Activated CD8-positive, alpha-beta memory T cell treated with anti-CD3 and anti-CD28 coated beads for 24 hours (primary cell): Measurements from ENCODE around the gene SPATA2L.
"Not testable (repeated sequence)": the region's sequence is repeated elsewhere in the genome, so short reads cannot be mapped to it uniquely, and the experiment has no call there.

Source experiments
- DNase-seq: peaks from one replicate; pipeline ENCODE4 v3.0.0-alpha.2; 2020

The SPATA2L gene

DNA sequence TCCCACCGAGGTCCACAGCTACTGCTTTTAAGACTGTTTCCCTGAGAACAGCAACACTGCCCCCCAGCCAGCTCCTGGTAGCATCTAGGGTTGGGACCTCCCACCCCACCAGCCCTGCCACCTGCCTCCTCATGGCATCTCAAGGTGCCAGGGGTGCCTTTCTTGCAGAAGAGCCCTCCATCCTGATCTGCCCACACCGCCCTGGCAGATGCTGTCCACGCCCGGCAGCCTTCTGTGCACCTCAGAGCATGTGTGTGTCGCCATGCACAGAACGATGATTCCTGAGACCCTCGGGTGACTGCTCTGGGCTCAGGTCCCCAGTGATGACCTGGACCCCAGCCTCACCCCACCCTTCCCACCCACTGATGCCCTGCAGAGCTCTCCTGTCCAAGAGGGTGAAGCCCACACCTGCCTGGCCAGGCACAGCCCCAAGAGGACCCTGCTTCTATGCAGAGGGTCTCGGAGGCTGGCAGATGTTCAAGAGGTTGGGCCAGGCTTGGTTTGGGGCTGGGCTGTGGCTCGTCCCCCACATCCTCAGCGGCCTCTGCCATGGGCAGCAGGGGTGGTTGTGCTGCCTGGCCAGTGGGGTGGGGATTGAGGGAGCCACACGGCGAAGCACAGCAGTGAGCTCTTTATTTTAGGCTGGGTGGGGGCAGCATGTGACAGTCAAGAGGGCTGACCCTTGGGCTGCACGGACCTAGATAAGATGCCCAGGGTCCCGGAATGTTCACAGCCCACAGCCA lies 5.2 kb upstream of the SPATA2L start:
- no peak for DNase-seq

DNA sequence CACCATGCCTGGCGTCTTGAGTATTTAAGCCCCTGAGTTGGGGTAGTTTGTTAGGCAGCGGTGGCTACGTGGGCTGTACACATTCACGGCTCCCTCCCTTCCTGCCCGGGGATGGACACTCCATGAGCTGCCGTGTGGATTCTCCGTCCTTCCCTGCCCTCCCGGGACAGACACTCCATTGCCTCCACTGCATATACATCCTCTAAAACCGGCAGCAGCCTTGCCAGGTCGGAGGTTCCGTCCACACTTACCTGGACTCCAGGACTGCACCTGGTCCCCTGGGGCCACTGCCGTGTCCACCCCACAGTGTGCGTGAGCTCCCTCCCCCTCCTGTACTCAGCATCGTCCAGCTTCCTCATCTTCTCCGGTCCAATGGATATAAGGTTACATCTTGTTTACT lies 3.5 kb upstream of the SPATA2L start:
- no peak for DNase-seq

- DNase-seq = no peak
Measured at GRCh38 chr16:89704281-89704680, 2.8 kb upstream of the SPATA2L start.

DNA sequence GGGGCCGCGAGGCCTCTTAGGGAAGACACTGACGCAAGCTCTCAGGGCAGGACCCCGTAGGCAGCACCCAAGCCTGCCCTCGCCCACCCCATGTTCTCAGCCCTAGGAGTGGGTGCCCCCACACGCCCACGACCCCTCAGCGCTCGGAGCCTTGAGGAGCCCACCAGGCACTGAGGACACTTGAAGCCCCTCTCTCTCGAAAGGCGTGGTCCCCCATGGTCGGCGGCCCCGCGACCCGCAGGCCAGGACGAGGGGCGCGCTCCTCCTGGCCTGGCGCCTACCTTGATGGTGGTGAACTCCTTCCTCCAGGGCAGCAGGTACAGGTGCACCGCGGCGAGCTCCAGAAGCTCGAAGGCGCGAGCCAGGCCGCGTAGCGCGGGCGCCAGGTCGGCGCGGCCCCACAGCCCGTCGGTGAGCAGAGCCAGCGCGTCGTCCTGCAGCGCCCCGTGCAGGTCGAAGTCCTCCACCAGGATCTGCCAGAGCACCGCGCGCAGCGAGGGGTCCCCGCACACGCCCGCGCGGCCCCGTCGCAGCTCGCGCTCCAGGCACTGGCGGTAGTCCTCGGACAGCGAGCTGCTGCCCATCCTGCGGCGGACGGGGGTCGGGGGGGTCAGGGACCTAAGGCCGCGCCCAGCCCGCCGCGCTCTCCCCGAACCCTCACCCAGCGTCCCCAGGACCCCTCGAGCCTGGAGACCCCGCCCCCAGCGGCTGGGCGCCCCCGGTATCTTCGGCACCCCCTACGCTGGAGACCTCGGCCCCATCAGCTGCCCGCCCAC lies 668 bp downstream of the SPATA2L start:
- peak; percentile 76 for DNase-seq

GRCh38 chr16:89700100-89700648 lies 1.3 kb downstream of the SPATA2L start:
- DNase-seq = peak; percentile 98

DNA sequence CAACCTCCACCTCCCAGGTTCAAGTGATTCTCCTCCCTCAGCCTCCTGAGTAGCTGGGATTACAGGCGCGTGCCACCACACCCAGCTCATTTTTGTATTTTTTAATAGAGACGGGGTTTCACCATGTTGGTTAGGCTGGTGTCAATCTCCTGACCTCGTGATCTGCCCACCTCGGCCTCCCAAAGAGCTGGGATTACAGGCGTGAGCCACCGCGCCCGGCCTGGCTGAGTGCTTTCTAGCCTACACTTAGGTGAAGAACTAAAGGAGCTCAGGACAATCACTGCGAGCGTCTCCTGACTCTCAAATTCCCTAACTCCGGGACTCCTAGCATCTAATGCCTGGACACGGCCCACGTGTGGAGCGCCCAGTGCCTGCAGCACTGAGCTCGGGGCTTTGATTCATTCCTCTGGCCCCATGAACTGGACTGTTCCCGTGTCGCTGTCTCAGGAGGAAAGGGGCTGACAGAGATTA lies 1.8 kb downstream of the SPATA2L start:
- DNase-seq = not testable (repeated sequence)

DNA sequence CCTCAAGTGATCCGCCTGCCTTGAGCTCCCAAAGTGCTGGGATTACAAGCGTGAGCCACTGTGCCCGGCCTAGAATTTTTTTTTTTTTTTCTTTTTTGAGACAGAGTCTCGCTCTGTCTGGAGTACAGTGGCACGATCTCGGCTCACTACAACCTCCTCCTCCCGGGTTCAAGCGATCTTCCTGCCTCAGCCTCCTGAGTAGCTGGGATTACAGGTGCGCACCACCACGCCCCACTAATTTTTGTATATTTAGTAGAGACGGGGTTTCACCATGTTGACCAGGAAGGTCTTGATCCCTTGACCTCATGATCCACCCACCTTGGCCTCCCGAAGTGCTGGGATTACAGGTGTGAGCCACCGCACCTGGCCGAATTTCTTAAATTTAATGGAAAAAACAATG lies 2.8 kb downstream of the SPATA2L start:
- DNase-seq = not testable (repeated sequence)

GRCh38 chr16:89697616-89698331 lies 3.7 kb downstream of the SPATA2L start:
- no peak for DNase-seq

GRCh38 chr16:89697161-89697615 lies 4.3 kb downstream of the SPATA2L start:
- no peak for DNase-seq

DNA sequence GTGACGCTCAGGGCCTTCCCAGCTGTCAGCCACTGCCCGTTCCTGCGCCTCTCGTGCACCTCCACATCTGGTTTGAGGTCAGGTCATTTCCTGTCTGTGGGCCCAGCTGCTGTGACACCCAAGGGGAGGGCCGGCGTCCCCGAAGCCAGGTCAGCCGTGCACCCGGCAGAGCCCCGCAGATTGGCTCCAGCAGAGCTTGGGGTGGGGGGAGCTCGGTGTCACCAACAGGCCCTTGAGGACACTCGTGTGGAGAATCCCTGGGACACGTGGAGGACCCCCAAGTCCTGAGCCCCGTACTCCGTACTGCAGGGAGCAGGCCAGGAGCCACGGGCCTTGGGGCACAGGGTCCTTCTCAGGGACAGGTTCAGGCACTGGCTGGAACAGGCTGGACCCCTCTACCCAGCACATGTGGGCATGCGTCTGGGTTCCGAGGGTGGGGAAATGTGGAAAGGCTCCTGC lies 4.8 kb downstream of the SPATA2L start:
- DNase-seq = no peak

DNA sequence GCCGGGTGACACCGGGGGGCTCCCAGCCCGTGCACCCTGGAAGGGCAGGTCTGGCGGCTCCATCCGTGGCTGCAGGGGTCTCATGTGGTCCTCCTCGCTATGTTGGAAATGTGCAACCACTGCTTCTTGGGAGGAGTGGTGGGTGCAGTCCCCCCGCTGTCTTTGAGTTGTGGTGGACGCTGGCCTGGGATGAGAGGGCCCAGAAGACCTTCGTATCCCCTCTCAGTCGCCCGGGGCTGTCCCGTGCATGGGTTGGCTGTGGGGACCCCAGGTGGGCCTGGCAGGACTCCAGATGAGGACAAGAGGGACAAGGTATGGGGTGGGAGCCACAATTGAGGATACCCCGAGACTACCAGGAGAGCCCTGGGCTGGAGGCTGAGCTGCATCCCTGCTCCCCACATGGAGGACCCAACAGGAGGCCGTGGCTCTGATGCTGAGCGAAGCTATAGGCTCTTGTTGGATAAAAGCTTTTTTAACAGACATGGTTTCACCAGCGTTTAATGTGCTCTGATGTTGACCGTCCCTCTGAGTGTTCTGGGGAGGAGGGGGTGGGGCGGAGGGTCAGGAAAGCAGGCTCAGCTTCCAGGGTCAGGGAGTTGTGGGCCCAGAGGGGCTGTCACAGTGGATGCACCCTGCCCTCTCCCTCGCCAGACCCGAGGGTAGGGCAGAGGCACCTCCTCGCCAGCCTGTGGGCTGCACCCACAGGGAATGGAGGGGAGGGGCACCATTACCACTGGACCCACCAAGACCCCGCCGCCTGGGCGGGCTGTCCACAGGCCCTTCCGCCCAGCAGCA lies 5.4 kb downstream of the SPATA2L start:
- no peak for DNase-seq

GRCh38 chr16:89695086-89695874 lies 6.2 kb downstream of the SPATA2L start:
- no peak for DNase-seq

DNA sequence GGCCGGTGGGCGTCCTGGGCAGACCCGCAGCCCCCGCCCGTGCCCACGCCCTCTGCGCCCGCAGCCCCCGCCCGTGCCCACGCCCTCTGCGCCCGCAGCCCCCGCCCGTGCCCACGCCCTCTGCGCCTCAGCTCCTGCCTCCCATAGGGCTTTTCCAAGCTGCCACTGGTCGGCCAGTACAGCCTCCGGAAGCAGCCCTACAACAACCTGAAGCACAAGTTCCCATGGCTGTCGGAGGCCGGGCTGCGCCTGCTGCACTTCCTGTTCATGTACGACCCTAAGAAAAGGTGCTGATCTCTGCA lies 6.8 kb downstream of the SPATA2L start:
- DNase-seq = not testable (repeated sequence)

GRCh38 chr16:89693931-89694783 lies 7.3 kb downstream of the SPATA2L start:
- DNase-seq = no peak

GRCh38 chr16:89693289-89693731 lies 8.2 kb downstream of the SPATA2L start:
- no peak for DNase-seq

- no peak for DNase-seq
Measured at GRCh38 chr16:89691986-89692569, 9.4 kb downstream of the SPATA2L start.

GRCh38 chr16:89691231-89691985 lies 10.1 kb downstream of the SPATA2L start:
- no peak for DNase-seq

DNA sequence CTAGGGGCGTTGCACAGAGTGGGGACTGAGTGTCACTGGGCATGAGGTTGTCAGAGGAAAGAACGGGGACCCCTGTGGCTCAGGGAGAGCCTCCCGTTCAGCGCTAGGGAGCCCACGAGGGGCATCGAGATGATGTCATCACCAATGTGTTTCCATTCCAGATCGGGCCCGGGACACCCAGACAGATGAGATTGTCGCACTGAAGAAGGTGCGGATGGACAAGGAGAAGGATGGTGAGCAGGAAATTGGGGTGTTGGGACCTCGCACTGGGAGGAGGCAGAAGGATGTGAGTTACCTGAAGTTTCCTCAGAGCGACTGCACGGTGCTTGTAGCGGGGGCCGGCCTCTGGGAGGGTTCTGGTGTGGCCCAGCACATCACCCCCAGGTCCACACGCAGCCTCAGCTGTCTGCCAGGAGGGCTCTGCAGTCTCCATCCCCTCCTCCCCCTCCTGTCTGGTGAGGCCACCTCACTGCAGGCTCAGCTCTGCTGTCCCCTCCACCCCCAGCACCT lies 11.1 kb downstream of the SPATA2L start:
- DNase-seq = no peak

- not testable (repeated sequence) for DNase-seq
Measured at GRCh38 chr16:89689621-89690020, 11.9 kb downstream of the SPATA2L start.
